C4-2B (cell line): ENCODE measurements around the gene AOAH.

Experiments used
- H3K27ac ChIP-seq: fragments of 450-650 bp; 2 replicates; pipeline ENCODE4 v1.5.1; 2017
- CTCF ChIP-seq: fragments of 450-650 bp; conservative IDR thresholded peaks from 2 replicates; pipeline ENCODE4 v1.5.1; 2017; ENCODE audit warnings: mild to moderate bottlenecking
- ZFX ChIP-seq: fragments of 450-650 bp; IDR thresholded peaks from 2 replicates; pipeline ENCODE4 v1.6.1; 2017

AOAH gene

GRCh38 chr7:36600869-36601530 is 123.3 kb downstream of the AOAH start:
- TF ChIP-seq CTCF (no peak), ZFX (no peak)
- H3K27ac ChIP-seq, result no peak overlapping the region

- TF ChIP-seq ZFX, result no peak
- TF ChIP-seq CTCF, result no peak
Observed at GRCh38 chr7:36600314-36600682, 124.0 kb downstream of the AOAH start.

DNA sequence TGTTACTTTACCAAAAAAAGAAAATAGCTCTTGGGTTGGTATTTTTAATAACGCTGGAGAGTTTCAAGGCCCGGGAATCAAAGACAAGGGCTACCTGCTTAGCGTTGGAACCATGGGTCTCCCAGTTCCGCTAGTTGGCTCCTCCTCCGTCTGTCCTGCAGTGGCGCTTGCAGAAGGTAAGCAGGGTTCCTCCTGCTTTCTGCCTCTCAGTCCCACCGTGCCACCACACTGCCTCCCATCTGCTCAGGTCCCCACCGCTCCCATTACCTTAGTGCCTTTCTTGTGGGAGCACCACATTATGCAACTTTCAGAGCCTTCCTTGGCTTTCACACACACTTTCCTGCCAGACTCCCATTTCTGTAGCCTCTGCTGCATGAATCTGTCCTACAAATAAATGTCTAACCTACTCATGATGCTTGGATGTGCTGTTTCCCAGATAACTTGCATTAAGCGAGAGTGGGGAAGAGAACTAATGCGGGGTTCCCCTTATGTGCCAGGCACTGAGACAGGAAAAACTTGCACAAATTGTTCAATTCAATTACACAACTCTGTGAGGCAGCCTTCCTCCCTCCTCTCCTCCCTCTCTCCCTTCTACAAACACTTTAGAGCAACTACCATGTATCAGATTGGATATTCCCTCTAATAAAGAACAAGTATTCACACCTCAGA is 124.5 kb downstream of the AOAH start:
- TF ChIP-seq CTCF, result no peak
- TF ChIP-seq ZFX, result no peak
- H3K27ac ChIP-seq, result no peak overlapping the region

More at GRCh38 chr7:36600314-36600682, 124.0 kb downstream of the AOAH start:
- H3K27ac ChIP-seq, result no peak overlapping the region

DNA sequence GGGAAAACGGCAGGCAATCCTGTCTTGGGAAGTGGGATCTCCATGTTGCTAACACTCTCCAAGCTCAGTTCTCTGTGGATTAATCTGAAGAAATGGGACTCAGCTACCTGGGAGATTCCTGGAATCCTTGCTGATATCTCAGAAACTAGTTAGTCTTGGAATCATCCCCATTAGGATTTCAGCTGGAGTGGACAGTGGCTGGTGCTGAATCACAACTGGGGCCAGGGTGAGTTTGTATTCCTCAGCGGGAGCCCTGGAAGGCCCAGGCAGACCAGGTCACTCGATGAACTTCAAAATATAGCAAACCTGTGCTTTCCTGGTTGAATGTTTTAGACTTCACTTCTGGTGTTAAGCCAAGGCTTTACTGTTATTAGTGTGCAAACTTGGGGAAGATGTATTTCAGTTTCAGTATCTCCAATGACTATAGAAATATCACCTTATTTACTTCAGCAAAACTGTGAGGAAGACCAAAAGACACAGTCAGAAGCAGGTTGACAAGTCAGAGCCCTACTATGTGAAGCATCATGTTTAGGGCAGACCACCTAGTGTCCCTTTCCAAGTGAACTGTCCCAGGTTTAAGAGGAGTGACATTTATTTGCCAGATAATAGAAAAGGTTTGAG is 126.1 kb downstream of the AOAH start:
- no peak overlapping the region for H3K27ac ChIP-seq
- TF ChIP-seq ZFX, result no peak
- TF ChIP-seq CTCF, result no peak

- no peak overlapping the region for H3K27ac ChIP-seq
- TF ChIP-seq CTCF (no peak), ZFX (no peak)
Observed at GRCh38 chr7:36597090-36597773, 127.1 kb downstream of the AOAH start.

DNA sequence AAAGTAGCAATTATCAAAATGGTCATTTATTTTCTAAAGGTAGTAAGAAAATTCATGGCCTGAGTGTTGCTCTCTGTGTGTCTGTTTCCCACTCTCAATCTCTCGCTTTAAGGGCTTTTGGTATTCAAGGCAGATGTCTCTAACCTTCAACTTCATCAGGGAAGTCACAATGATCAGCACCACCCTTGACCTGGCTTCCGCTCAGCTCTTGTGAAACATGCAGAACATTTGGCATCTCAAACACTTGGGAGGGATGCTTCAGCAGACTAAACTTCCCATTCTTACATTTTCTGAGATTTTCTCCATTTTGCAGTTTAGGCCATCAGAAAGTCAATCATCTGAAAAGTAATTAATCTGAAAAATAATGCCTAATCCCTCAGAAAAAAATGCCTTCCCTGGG is 129.8 kb downstream of the AOAH start:
- TF ChIP-seq CTCF (no peak), ZFX (no peak)
- no peak overlapping the region for H3K27ac ChIP-seq

GRCh38 chr7:36591636-36592035 is 132.7 kb downstream of the AOAH start:
- H3K27ac ChIP-seq, result no peak overlapping the region
- no peak for TF ChIP-seq CTCF
- TF ChIP-seq ZFX, result no peak
